Effector CD4-positive, alpha-beta T cell (primary cell): ENCODE results near the gene EPOP.

Source experiments
- DNase-seq: peaks from one replicate; pipeline ENCODE4 v3.0.0-alpha.2; 2020
- total RNA-seq: gene quantifications from one replicate; lab custom pipeline; 2026; lab: John Stamatoyannopoulos, UW

The EPOP gene
- 5.1 reads per million, percentile 20 among the genes with 10 or more reads in this experiment for total RNA-seq

DNA sequence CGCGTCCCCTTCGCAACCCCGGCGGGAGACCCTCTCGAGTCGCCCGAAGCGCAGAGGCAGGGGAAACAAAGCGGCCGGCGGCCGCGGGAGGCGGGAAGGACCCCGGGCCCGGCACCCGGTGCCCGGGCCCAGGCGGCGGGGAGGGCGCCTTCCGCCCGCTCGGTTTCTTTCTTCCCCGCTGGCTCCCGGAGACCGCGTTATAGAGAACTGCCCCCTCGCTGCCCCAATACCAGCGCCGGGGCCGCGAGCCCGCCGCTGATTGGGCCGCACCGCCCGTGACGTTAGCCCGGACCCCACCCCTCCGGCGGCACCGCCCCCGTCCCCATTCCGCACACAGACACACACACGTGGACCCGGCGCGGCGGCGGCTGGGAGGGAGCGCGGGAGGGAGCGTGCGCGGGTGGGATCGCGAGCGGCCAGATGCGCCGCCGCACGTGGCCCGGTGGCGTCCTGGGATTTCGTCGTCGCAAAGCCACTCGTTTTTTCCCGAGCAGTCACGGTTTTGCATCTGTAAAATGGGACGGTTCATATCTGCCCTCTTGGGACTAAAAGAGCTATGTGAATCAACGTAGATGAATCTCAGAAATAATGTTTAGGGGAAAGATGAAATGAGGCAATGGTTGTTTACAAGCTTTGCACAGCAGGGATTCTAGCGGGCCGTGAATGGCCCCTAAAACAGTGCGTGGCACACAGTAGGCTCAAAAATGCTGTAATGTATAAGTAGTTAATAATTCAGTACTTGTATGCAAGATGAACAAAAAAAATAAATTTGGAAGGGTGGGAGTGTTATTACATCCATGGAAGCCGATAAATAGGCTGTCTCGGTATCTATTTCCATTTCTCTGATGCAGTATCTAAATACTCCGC is at the start of gene EPOP:
EPOP (minus strand) TSS at position 209 of the 867 bp plus-strand sequence. CDS start 462 bp downstream, outside the sequence.
- DNase-seq: peak; percentile 72

DNA sequence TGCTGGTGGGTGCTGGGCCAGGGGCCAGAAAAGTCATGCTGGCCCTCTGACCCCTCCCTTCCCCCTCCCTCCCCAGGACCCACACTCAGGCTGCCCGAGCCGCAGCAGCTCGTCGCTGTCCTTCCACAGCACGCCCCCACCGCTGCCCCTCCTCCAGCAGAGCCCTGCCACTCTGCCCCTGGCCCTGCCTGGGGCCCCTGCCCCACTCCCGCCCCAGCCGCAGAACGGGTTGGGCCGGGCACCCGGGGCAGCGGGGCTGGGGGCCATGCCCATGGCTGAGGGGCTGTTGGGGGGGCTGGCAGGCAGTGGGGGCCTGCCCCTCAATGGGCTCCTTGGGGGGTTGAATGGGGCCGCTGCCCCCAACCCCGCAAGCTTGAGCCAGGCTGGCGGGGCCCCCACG is 47.0 kb upstream of the EPOP start:
- no peak for DNase-seq

DNA sequence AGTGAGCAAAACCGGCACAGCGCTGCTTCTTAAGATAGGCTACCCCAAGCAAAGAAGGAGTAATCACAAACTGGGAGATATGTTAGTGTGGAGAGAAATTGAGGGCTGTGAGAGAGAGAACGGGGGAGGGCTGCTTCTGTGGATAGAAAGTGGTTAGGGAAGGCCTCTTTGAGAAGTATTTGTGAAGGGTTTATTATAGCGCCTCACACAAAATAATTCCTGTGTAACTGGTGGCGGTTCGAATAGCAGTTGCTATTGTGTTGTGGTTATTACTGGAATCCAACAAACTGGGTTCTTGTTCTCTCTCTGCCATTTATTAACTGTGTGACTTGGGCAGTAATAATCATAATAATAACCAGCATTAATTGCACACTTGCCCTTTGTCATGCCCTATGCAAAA is 46.2 kb upstream of the EPOP start:
- no peak for DNase-seq

DNA sequence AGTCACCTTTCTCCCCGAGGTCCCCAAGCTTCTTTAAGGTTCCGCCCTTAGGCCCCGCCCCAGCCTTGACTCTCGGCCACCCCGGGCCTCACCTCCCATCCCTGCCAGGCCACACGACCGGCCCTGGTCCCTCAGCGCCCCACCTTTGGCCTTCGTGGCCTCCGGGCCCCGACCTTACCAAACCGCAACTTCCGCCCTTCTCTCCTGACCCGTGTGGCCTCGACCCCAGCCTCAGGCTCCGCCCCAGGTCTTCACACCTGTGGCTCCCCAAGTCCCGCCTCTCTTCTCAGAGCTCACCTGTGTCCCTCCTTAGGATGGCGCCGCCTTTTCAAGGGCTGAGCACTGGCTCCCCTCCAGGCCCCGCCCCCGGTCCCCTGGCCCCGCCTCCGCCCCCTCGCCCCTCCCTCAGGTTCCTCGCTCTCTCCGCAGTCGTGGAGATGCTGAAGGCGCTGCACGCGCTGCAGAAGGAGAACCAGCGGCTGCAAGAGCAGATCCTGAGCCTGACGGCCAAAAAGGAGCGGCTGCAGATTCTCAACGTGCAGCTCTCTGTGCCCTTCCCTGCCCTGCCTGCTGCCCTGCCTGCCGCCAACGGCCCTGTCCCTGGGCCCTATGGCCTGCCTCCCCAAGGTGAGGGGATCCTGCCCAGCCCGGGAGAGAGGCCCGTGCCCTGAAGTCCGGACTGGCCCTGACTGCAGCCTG is 45.3 kb upstream of the EPOP start:
- DNase-seq: no peak

DNA sequence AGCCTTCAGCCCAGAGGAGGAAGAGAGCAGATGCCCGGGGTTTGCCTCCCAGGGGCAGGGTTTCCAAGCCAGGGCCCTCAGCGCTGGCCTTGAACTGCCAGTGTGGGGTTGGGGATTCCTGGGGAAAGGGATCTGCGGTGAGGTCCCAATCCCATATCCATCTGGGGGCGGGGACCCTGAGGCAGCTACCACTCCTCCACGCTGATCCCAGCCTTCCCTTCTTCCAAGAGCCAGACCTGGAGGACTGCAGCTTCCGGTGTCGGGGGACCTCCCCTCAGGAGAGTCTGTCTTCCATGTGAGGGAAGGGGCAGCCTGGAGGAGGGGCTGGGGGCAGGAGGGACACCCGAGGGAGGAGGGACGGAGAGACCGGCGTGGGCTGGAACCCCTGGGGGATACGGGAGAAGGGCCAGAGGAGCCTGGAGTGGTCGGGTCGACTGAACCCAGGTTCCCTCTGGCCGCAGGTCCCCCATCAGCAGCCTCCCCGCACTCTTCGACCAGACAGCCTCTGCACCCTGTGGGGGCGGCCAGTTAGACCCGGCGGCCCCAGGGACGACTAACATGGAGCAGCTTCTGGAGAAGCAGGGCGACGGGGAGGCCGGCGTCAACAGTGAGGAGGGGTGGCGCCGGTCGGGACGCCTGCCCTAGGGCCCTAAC is 44.7 kb upstream of the EPOP start:
- DNase-seq: no peak

DNA sequence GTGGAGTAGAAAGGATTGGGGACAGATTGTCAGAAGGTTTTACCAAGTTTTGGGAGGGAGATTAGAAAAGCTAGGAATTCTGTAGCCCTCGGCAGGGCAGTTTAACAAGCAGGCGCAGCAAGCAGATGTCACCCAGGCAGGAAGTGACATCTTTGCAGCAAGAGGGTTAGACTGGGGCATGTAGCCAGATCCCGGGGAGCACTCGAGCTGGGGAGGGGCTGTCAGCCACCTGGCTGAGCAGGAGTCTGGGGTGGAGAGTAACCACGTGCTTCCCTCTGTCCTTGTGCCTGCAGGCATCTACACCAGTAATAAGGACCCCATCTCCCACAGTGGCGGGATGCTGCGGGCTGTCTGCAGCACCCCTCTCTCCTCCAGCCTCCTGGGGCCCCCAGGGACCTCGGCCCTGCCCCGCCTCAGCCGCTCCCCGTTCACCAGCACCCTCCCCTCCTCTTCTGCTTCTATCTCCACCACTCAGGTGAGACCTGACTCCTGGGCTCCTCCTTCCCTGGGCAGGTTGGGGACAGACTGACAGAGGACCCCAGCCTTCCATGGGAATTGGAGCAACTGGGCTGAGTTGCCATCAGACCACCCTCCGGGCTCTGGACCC is 42.5 kb upstream of the EPOP start:
- DNase-seq: no peak

DNA sequence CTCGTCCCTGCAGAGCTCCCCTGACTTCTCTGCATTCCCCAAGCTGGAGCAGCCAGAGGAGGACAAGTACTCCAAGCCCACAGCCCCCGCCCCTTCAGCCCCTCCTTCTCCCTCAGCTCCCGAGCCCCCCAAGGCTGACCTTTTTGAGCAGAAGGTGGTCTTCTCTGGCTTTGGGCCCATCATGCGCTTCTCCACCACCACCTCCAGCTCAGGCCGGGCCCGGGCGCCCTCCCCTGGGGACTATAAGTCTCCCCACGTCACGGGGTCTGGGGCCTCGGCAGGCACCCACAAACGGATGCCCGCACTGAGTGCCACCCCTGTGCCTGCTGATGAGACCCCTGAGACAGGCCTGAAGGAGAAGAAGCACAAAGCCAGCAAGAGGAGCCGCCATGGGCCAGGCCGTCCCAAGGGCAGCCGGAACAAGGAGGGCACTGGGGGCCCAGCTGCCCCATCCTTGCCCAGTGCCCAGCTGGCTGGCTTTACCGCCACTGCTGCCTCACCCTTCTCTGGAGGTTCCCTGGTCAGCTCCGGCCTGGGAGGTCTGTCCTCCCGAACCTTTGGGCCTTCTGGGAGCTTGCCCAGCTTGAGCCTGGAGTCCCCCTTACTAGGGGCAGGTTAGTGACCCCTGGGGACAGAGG is 41.7 kb upstream of the EPOP start:
- DNase-seq: no peak

DNA sequence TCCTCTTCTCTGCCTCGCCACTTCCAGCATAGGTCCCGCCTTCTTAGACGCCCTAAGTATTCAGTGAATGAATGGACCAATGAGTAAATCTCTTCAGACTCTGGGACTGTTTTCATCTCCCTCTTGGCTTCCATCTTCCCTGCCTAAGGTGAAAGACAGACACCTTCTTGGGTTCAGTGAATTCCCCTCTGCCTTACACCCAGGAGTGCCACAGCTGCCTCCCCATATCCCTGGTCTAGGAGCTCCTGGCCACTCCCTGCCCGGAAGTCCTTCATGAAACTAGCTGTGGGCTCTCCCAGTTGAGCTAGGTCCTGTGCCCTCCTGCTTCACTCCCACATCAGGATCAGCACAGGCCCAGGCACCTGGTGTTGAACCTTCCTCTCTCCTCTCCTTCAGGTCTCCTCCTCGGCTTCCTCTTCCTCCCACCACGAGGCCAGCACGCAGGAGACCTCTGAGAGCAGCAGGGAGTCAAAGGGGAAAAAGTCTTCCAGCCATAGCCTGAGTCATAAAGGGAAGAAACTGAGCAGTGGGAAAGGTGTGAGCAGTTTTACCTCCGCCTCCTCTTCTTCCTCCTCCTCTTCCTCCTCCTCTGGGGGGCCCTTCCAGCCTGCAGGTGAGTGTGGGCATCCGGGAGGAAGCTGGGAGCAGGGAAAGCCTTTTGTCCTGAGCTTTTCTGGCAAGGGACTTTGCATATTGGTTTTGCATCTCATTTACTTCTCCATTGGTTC is 40.6 kb upstream of the EPOP start:
- DNase-seq: no peak

DNA sequence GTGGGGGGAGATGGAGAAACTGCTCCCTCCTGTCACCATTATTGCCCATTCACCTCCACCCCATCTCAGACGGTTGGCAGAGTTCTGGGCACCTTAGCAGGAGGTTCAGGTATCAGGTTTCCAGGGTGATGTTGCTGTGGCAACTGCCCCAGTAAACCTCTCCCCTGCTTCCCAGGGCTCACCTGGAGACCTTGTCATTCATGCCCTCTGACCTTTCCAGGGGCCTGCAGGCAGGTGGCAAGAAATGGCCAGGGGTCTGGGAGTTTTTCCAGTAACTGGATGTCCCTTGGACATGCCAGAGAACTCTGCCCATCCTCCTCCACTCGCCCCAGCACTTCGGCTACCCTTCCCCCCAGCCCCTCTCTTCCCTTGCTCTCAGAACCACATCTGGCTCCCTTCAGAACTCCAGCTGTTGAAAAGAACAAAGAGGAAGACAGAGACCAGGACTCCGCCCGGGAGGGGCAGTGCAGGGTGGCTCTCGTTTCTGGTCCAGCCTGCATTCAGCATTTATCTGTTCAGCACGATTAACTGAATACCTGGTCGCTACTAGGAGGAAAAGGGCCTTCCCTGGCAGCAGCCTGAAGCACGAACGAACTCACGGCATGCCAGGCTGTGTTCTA is 38.8 kb upstream of the EPOP start:
- DNase-seq: no peak

DNA sequence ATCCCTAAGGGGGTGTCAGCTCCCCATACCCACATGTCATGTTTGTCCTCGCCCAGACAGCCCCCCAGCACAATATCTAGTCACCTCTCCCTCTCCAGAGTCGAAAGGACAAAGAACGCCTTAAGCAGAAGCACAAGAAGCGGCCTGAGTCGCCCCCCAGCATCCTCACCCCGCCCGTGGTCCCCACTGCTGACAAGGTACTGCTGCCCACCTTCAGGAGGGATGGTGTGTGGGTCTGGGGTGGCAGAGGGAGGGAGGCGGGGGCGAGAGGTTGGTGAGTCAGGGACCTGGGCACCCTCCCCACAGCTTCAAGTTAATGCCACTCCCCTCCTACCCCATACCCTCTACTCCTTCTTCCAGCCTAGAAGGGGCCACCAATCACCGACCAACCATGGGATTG is 37.8 kb upstream of the EPOP start:
- DNase-seq: no peak

DNA sequence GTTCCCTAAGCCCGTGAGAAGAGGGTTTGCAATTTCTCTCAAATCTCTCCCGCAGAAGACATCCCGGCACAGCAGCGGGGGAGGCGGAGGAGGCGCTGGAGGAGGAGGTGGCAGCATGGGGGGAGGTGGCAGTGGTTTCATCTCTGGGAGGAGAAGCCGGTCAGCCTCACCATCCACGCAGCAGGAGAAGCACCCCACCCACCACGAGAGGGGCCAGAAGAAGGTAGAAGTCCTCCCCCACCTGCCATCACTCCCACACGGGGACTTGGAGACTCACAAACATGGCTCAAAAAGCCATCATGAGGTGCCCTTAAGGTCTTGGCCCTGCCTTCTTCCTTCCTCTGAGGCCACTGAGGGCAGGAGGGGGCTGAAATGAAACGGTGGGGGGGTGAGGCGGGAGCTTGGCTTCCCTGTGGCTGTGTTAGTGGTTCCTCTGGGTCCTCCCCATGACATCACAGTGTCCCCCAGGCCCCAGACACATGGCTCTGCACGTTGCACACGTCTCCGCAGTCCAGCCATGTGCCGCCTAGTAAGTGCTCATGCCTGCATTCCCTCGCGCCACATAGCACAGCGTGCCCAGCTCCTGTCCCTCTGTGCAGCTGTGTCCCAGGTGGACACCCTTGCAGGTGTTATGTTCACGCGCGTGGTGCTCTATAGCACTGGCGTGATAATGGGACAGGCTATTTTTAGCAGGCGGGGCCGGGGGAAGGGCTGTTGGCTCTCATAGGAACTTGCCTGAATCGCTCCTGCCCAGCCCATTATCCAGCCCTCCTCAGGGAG is 37.2 kb upstream of the EPOP start:
- DNase-seq: no peak

DNA sequence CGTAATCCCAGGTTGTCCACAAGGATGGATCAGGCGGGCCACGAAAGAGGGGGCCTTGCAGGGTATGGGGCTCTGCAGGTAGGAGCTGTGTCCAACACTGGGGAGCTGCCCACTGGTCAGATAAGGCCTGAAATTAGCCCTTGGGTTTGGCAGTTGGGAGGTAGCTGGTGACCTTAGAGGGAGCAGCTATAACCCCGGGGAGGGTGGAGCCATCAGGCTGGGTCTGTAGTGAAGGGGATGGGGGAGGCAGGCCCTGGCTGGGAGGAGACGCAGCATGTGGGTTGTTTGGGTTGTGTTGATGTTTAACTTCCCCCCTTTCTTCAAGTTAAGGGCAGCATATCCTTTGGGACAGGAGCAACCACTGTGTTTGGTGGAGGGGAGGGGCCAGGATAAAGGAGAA is 36.2 kb upstream of the EPOP start:
- DNase-seq: no peak

DNA sequence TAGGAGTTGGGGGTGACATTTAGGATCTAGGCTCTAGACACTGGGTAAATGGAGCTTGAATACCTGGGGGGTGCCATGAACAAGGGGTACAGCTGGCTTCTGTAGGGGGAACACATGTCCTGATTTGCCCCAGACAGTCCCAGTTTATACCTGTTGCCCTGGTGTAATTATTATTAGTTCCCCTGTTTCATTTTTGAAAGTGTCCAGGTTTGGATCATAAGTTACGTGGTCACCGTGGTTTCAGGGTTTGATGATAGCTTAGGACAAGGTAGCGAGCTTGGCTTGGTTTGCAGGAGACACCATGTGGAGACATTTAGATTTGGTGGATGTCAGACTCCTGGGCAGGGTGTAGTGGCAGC is 35.8 kb upstream of the EPOP start:
- DNase-seq: no peak

DNA sequence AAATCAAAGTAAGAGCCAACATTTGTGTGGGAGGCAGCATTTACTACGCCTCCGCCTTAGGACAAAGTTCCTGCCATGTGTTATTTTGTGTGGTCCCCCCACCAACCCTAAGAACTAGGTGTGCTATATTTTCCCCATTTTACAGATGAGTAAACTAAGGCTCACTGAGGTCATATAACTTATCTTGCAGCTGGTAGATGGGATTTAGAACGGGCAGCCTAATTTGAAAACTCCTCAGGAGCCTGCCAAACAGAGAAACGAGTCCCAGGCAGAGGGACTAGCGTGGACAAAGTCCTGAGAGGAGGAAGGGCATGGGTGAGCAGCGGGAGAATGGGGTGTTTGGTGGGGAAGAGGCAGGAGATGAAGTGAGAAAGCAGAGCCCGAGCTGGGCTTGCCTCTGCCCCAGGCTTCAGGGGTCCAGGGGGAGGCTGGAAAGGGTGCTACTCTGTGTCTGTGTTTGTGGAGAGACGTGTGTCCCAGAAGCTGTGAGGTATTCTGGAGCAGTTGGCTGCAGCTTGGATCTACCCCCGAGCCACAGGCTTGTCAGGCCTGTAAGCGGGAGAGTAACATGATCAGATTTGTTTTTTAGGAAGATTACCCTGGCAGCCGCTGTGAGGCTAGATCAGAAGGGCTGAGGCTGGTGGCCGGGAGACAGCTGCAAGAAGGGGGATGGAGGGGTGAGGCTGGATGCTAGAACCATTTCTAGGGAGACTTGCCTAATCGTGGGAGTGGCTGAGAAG is 35.3 kb upstream of the EPOP start:
- DNase-seq: no peak

DNA sequence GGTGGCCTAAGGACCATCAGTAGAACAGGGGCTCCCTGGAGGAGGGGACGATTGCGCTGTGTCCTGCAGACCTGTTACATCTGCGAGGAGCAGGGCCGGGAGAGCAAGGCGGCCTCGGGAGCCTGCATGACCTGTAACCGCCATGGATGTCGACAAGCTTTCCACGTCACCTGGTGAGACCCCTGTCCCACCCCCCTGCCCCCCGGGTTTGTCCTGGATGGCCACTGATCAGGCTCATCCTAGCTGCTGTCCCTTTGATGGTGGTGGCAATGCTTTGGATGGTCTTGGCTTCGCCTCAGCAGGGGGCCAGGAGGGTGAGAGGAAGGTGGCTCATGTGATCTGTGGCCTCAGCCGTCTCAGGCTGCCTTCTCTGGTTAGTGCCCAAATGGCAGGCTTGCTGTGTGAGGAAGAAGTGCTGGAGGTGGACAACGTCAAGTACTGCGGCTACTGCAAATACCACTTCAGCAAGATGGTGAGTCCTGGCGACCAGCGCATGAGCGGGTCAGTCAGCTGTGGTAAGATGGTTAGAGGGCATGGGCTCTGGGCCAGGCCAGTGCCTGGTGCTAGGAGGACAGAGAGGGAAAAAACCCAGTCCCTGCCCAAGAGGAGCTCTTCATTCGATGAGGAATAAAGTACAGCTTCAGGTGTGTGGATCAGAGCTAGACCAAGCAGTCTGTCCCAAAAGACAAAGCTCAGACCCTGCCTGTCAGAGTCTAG is 34.5 kb upstream of the EPOP start:
- no peak for DNase-seq

DNA sequence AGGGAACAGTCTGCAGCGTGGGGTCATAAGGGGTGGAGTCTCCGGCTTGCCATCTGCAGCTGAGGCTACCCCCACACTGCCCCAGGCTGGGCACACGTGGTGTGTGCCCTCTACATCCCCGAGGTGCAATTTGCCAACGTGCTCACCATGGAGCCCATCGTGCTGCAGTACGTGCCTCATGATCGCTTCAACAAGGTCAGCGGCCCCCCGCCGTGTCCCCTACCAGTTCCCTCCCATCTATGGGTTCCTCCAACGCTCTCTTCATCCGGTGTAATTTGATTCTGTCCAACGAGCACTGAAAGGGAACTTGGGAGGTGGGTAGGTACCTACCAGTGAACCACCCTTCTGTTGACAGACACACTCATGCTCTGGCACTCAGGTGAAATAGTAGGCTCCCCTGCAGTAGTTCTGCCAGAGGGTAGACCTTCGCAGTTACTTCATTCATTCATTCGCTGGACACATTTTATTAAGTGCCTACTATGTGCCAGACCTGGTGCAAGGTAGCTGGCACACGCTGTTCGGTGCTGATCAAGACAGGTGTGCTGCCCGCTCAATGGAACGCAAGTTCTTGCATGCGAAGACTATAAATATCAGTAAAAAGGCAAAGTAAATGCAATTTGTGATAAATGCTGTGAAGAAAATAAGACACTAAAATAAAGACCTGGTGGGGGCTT is 33.1 kb upstream of the EPOP start:
- no peak for DNase-seq

DNA sequence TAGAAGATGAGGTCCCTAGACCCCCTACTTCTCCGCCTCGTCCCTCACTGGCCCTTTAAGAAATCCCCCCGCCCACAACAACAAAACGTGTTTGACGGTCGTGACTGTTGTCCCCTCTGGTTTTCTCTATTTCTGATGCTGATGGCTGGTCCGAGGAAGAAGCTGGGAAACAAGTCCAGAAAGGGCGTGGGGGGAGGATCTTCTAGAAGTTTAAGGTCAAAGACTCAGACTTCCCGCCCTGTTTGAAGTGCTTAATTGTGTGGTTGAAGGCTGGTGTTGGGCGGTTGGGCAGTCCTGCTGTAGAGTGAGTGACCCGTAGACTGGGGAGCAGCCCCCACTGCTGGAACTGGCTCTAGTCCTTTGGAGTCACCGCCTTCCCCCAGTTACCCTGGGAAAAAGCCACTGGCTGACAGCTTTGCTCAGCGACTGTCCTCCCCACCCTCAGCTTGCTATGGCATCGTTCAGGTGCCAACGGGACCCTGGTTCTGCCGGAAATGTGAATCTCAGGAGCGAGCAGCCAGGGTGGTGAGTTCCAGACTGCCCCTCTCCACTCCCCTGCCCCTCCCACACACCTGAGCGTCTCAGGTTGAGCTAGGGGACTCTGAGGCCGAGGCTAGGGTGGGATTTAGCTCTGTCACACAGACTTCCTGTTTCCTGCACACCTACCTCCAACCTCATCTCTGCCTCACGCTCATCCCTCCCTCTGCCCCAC is 31.9 kb upstream of the EPOP start:
- peak; percentile 24 for DNase-seq
